ENCODE measurements around the gene RABGAP1L. TPM values are rescaled to one million over a fixed set of nuclear protein-coding genes. Genes with fewer than 3 reads are reported as not detected.
A peak's percentile ranks its signal among the peaks of the same experiment; 100 is the strongest.

The RABGAP1L gene
- total RNA-seq, 3 donors from 2014 or later, result 46.1 to 74.7 (median 59.2) TPM

- peak; percentile 93 for ATAC-seq
- peaks cover 6% of the 10 kb centered on the region for H3K4me1 ChIP-seq (ENCODE audit: low read depth)
- intact Hi-C loops (cut with DNase I, micrococcal nuclease), result no loop called here
- H3K36me3 ChIP-seq (ENCODE audit: low read depth), result no peaks in the 10 kb centered on the region
- TF ChIP-seq, protein P1, sequence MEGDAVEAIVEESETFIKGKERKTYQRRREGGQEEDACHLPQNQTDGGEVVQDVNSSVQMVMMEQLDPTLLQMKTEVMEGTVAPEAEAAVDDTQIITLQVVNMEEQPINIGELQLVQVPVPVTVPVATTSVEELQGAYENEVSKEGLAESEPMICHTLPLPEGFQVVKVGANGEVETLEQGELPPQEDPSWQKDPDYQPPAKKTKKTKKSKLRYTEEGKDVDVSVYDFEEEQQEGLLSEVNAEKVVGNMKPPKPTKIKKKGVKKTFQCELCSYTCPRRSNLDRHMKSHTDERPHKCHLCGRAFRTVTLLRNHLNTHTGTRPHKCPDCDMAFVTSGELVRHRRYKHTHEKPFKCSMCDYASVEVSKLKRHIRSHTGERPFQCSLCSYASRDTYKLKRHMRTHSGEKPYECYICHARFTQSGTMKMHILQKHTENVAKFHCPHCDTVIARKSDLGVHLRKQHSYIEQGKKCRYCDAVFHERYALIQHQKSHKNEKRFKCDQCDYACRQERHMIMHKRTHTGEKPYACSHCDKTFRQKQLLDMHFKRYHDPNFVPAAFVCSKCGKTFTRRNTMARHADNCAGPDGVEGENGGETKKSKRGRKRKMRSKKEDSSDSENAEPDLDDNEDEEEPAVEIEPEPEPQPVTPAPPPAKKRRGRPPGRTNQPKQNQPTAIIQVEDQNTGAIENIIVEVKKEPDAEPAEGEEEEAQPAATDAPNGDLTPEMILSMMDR (IDR thresholded peaks at IDR 0.05), result no peak
- peak in 1 of 3 donors; percentile 33 for DNase-seq
- H3K9me3 ChIP-seq, result no peaks in the 10 kb centered on the region
- no peak overlapping the region for H3K4me3 ChIP-seq
Measured at GRCh38 chr1:174954073-174954460, 794.7 kb downstream of the RABGAP1L start.

GRCh38 chr1:174954671-174955669, 795.6 kb downstream of the RABGAP1L start:
- Histone ChIP-seq H3K9me3 (no peaks in the 10 kb centered on the region), H3K36me3 (ENCODE audit: low read depth) (no peaks in the 10 kb centered on the region), H3K4me1 (ENCODE audit: low read depth) (peaks cover 6% of the 10 kb centered on the region), H3K4me3 (no peak overlapping the region)
- ATAC-seq (peak; percentile 39), DNase-seq (no peak)
- intact Hi-C loops (cut with DNase I, micrococcal nuclease), result no loop called here
- TF ChIP-seq, protein P1 (IDR thresholded peaks at IDR 0.05), result no peak

DNA sequence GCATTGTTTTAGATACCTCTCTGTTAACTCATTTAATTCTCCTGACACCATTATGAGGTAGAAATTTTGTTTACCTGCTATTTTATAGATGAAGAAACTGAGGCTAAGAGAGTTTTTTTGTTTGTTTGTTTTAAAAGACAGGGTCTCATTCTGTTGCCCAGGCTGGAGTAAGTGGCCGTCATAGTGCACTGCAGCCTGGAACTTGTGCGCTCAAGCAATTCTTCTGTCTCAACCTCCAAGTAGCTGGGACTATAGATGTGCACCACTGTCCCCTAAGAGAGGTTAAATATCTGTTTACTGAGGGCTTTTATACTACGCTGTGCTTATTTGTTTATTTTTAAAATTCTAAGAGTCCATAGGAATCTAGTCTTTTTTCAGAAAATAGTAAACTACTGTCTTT, 796.8 kb downstream of the RABGAP1L start:
- peaks cover 6% of the 10 kb centered on the region for H3K4me1 ChIP-seq (ENCODE audit: low read depth)
- intact Hi-C loops (cut with DNase I, micrococcal nuclease), result no loop called here
- TF ChIP-seq, protein P1 (IDR thresholded peaks at IDR 0.05), result no peak
- no peaks in the 10 kb centered on the region for H3K9me3 ChIP-seq
- DNase-seq (no peak), ATAC-seq (no peak)
- H3K4me3 ChIP-seq, result no peak overlapping the region
- no peaks in the 10 kb centered on the region for H3K36me3 ChIP-seq (ENCODE audit: low read depth)

- no peak for ATAC-seq
- TF ChIP-seq, protein P1 (IDR thresholded peaks at IDR 0.05), result no peak
- intact Hi-C loops (cut with DNase I, micrococcal nuclease), result no loop called here
- Histone ChIP-seq H3K4me1 (ENCODE audit: low read depth) (peaks cover 6% of the 10 kb centered on the region), H3K4me3 (no peak overlapping the region), H3K9me3 (no peaks in the 10 kb centered on the region), H3K36me3 (ENCODE audit: low read depth) (no peaks in the 10 kb centered on the region)
- DNase-seq, result no peak
Measured at GRCh38 chr1:174956976-174957375, 797.7 kb downstream of the RABGAP1L start.

DNA sequence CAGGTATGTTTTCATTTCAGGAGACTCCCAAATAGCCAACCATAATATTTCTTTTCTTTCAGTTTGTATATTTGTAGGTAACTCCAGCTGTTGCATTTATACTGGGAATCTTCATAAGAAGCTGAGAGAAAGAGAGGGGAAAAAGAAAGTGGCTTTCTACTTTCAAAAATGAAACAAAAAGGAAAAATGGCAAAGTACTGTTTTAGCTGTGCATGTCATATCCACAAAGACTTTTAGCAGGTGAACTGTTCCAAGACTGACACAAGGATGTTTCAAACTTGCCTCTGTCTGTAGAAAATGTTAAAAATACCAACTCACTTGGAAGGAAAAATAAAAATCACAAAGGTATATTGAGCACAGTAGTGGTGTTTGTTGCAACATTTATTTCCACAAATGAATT, 798.5 kb downstream of the RABGAP1L start:
- intact Hi-C loops (cut with DNase I, micrococcal nuclease), result no loop called here
- Histone ChIP-seq H3K36me3 (ENCODE audit: low read depth) (no peaks in the 10 kb centered on the region), H3K4me1 (ENCODE audit: low read depth) (peaks cover 7% of the 10 kb centered on the region), H3K4me3 (no peak overlapping the region), H3K9me3 (no peaks in the 10 kb centered on the region)
- TF ChIP-seq, protein P1 (IDR thresholded peaks at IDR 0.05), result no peak
- no peak for ATAC-seq
- no peak for DNase-seq

Data from mucosa of descending colon (tissue), 3 donors.